CD14-positive monocyte (primary cell): Measurements from ENCODE around the gene PDE7B. TPM values are rescaled to one million over a fixed set of nuclear protein-coding genes. Genes with fewer than 3 reads are reported as not detected.

Experiments
- DNase-seq, 3 donors: peaks; one replicate each; pipeline ENCODE4 v3.0.0-alpha.2; 2011 to 2022
- H2AFZ ChIP-seq: 2 replicates; pipeline ENCODE4 v1.6.0; 2012; ENCODE audit warnings: mild to moderate bottlenecking, low read depth, low read length, inconsistent platforms; ENCODE audit not compliant: insufficient read depth, poor library complexity, severe bottlenecking
- H3K27ac ChIP-seq, 2 donors: 1 replicate in 1 of 2; 2 replicates in 1 of 2; pipeline ENCODE4 v1.5.1; 2012 to 2013; ENCODE audit warnings: low read length in 2 of 2, control low read depth in 1 of 2, inconsistent platforms in 1 of 2, low read depth in 1 of 2, mild to moderate bottlenecking in 1 of 2
- H3K27me3 ChIP-seq, 2 donors: one replicate each; pipeline versions ENCODE4 v1.6.0 to v1.6.1; 2011 to 2013; ENCODE audit warnings: low read length in 2 of 2; ENCODE audit not compliant: control insufficient read depth in 2 of 2, insufficient read depth in 2 of 2
- H3K36me3 ChIP-seq, 2 donors: replicated peaks in 1 of 2; 1 replicate in 1 of 2; 2 replicates in 1 of 2; pipeline versions ENCODE4 v1.5.1 to v1.6.1; 2012 to 2013; ENCODE audit warnings: low read length in 2 of 2, control low read depth in 1 of 2, inconsistent platforms in 1 of 2, mild to moderate bottlenecking in 1 of 2; ENCODE audit not compliant: insufficient read depth in 2 of 2, control insufficient read depth in 1 of 2
- H3K4me1 ChIP-seq, 2 donors: 1 replicate in 1 of 2; 2 replicates in 1 of 2; pipeline versions ENCODE4 v1.5.1 to v1.6.1; 2012 to 2013; ENCODE audit warnings: low read length in 2 of 2, control low read depth in 1 of 2, inconsistent platforms in 1 of 2, mild to moderate bottlenecking in 1 of 2, moderate library complexity in 1 of 2; ENCODE audit not compliant: insufficient read depth in 2 of 2, control insufficient read depth in 1 of 2
- H3K4me2 ChIP-seq: replicated peaks from 2 replicates; pipeline ENCODE3; 2012; ENCODE audit warnings: low read length, moderate library complexity, mild to moderate bottlenecking; ENCODE audit not compliant: poor library complexity, severe bottlenecking; ENCODE audit errors: extremely low read depth
- H3K4me3 ChIP-seq, 3 experiments: fragments of 200-600 bp in 1 of 3; sonication (generic) in 1 of 3; replicated peaks in 1 of 3; 1 replicate in 2 of 3; 2 replicates in 1 of 3; pipeline ENCODE4 v1.5.1; 2011 to 2013; ENCODE audit warnings: low read length in 3 of 3, mild to moderate bottlenecking in 3 of 3, control low read depth in 2 of 3, low read depth in 2 of 3, inconsistent platforms in 1 of 3, moderate library complexity in 1 of 3
- H3K79me2 ChIP-seq: 2 replicates; pipeline ENCODE4 v1.6.0; 2012; ENCODE audit warnings: mild to moderate bottlenecking, control low read depth, inconsistent platforms, low read length, moderate library complexity; ENCODE audit not compliant: insufficient read depth
- H3K9ac ChIP-seq: 2 replicates; pipeline ENCODE4 v1.6.0; 2017; ENCODE audit warnings: low read length, mild to moderate bottlenecking; ENCODE audit not compliant: insufficient read depth, poor library complexity, severe bottlenecking
- H3K9me3 ChIP-seq, 2 donors: replicated peaks in 1 of 2; 1 replicate in 1 of 2; 2 replicates in 1 of 2; pipeline versions ENCODE4 v1.5.1 to v1.6.1; 2012 to 2013; ENCODE audit warnings: low read length in 2 of 2, control low read depth in 1 of 2; ENCODE audit not compliant: control insufficient read depth in 1 of 2, insufficient read depth in 1 of 2
- H4K20me1 ChIP-seq: 2 replicates; pipeline ENCODE4 v1.6.0; 2012; ENCODE audit warnings: mild to moderate bottlenecking, low read length, control low read depth, moderate library complexity; ENCODE audit not compliant: insufficient read depth
- H3K27ac Mint-ChIP-seq, 7 donors: one replicate each; pipeline ENCODE4 v1.8.0; 2020; ENCODE audit warnings: mild to moderate bottlenecking in 7 of 7, mixed read lengths in 7 of 7, moderate library complexity in 6 of 7, inconsistent platforms in 2 of 7
- H3K27me3 Mint-ChIP-seq, 3 donors: one replicate each; pipeline ENCODE4 v1.8.0; 2021 to 2022; ENCODE audit warnings: low read depth in 3 of 3, mild to moderate bottlenecking in 3 of 3, mixed read lengths in 3 of 3, moderate library complexity in 3 of 3, inconsistent platforms in 1 of 3
- H3K36me3 Mint-ChIP-seq, 2 donors: one replicate each; pipeline ENCODE4 v1.8.0; 2020; ENCODE audit warnings: mixed read lengths in 2 of 2, inconsistent platforms in 1 of 2, mild to moderate bottlenecking in 1 of 2
- H3K4me1 Mint-ChIP-seq: one replicate; pipeline ENCODE4 v1.8.0; 2020; ENCODE audit warnings: mild to moderate bottlenecking, mixed read lengths
- H3K4me3 Mint-ChIP-seq, 2 donors: one replicate each; pipeline ENCODE4 v1.8.0; 2020; ENCODE audit warnings: mild to moderate bottlenecking in 2 of 2, mixed read lengths in 2 of 2, moderate library complexity in 1 of 2
- H3K9me3 Mint-ChIP-seq, 7 donors: one replicate each; pipeline ENCODE4 v1.8.0; 2020 to 2022; ENCODE audit warnings: mixed read lengths in 7 of 7, mild to moderate bottlenecking in 6 of 7, moderate library complexity in 6 of 7, inconsistent platforms in 2 of 7
- CTCF ChIP-seq: fragments of 200-600 bp; IDR thresholded peaks from one replicate; pipeline ENCODE4 v1.8.0; 2022; ENCODE audit warnings: antibody characterized with exemption, mild to moderate bottlenecking
- WGBS: methylation state at CpG from one replicate; pipeline ENCODE4 v1.1.5; 2013; ENCODE audit warnings: missing lambda C conversion rate; ENCODE audit not compliant: insufficient coverage; 5-methylcytosine and 5-hydroxymethylcytosine counted together
- intact Hi-C, 2 donors: fragments of 100-400 bp; cut with micrococcal nuclease; formaldehyde crosslinking; loops; one replicate each; pipeline versions ENCODE4 v1.15.0 to v1.15.1; 2023
- polyA plus RNA-seq, 3 donors: library from polyadenylated mRNA; depleted of rRNA in 1 of 3; unstranded in 2 of 3; stranded (reverse) in 1 of 3; fragments of 300-500 nt in 2 of 3; fragments of >200 nt in 1 of 3; fragmentation: Illumina TruSeq in 2 of 3; gene quantifications; 1 replicate in 2 of 3; 2 replicates in 1 of 3; pipeline ENCODE4 v1.2.3, GENCODE V29; 2012 to 2021

The PDE7B gene
- polyA plus RNA-seq, 3 donors, result 0.37 to 1.1 (median 0.89) TPM

- Mint-ChIP-seq H3K4me1 (peaks cover 11% of the 10 kb centered on the region), H3K36me3 (no peaks in the 10 kb centered on the region), H3K9me3 (peaks cover 0 to 6% (median 0%) of the 10 kb centered on the region in 7 donors), H3K4me3 (no peak overlapping the region), H3K27ac (peak overlapping the region in 1 of 7 donors; percentile 86), H3K27me3 (peaks cover 0 to 2% (median 0%) of the 10 kb centered on the region in 3 donors)
- H3K4me3 ChIP-seq, result no peak overlapping the region
- no peak for DNase-seq
- WGBS, result 94% methylated on average over 5 of the region's 13 CpGs
- H3K36me3 ChIP-seq, result no peaks in the 10 kb centered on the region
- H3K27ac ChIP-seq, result no peak overlapping the region
- H3K4me1 ChIP-seq, result peaks cover 5 to 8% of the 10 kb centered on the region in 2 donors
- no peaks in the 10 kb centered on the region for H3K79me2 ChIP-seq
- H3K27me3 ChIP-seq, result no peaks in the 10 kb centered on the region
- no peak for TF ChIP-seq CTCF
- H4K20me1 ChIP-seq, result no peaks in the 10 kb centered on the region
- H3K4me2 ChIP-seq, result no peak overlapping the region
- H3K9ac ChIP-seq, result no peak overlapping the region
- no peak overlapping the region for H2AFZ ChIP-seq
- H3K9me3 ChIP-seq, result no peaks in the 10 kb centered on the region
- intact Hi-C loops, result no loop called here
These were observed 359.1 kb downstream of the PDE7B start for GRCh38 chr6:136210398-136211165.

GRCh38 chr6:136212608-136213007 is 361.1 kb downstream of the PDE7B start:
- no peaks in the 10 kb centered on the region for H3K9me3 ChIP-seq
- H3K27ac Mint-ChIP-seq, result no peak overlapping the region
- no peak overlapping the region for H3K4me3 ChIP-seq
- peaks cover 12 to 13% of the 10 kb centered on the region in 2 donors for H3K4me1 ChIP-seq
- no peak overlapping the region for H2AFZ ChIP-seq
- H3K27me3 ChIP-seq, result no peaks in the 10 kb centered on the region
- H4K20me1 ChIP-seq, result no peaks in the 10 kb centered on the region
- H3K4me3 Mint-ChIP-seq, result no peak overlapping the region
- peaks cover 0 to 6% (median 2%) of the 10 kb centered on the region in 7 donors for H3K9me3 Mint-ChIP-seq
- no peak for DNase-seq
- no CpG with 5 or more reads among the region's 2 CpGs for WGBS
- no peaks in the 10 kb centered on the region for H3K36me3 Mint-ChIP-seq
- no peaks in the 10 kb centered on the region for H3K36me3 ChIP-seq
- no peak for TF ChIP-seq CTCF
- intact Hi-C loops, result no loop called here
- H3K4me1 Mint-ChIP-seq, result peaks cover 21% of the 10 kb centered on the region
- H3K4me2 ChIP-seq, result no peak overlapping the region
- peaks cover 0 to 2% (median 0%) of the 10 kb centered on the region in 3 donors for H3K27me3 Mint-ChIP-seq
- H3K9ac ChIP-seq, result no peak overlapping the region
- H3K27ac ChIP-seq, result no peak overlapping the region
- H3K79me2 ChIP-seq, result no peaks in the 10 kb centered on the region
